DMS79 (cell line): Measurements from ENCODE around the gene TNF.
A peak's percentile ranks its signal among the peaks of the same experiment; 100 is the strongest.
"Not testable (repeated sequence)": the region's sequence is repeated elsewhere in the genome, so short reads cannot be mapped to it uniquely, and the experiment has no call there.

Experiments
- DNase-seq: peaks from one replicate; lab custom pipeline; 2025; lab: John Stamatoyannopoulos, UW

Gene TNF

GRCh38 chr6:31544676-31545075 is 30.7 kb upstream of the TNF start:
- DNase-seq = no peak

- DNase-seq = no peak
These were observed 30.1 kb upstream of the TNF start for GRCh38 chr6:31545291-31545690.

- peak; percentile 94 for DNase-seq
These were observed 28.9 kb upstream of the TNF start, which contains the start of gene ATP6V1G2 for GRCh38 chr6:31546339-31546957. Gene ATP6V1G2 (minus strand): TSS chr6:31546608. CDS start chr6:31546559, 49 bp downstream.

- DNase-seq = peak; percentile 96
These were observed 28.2 kb upstream of the TNF start, which contains the start of gene NFKBIL1 for GRCh38 chr6:31546958-31547726. Gene NFKBIL1 (plus strand): TSS chr6:31547608. CDS start chr6:31547695, 87 bp downstream.

- no peak for DNase-seq
These were observed 27.4 kb upstream of the TNF start for GRCh38 chr6:31547727-31548543.

- DNase-seq = no peak
These were observed 26.9 kb upstream of the TNF start for GRCh38 chr6:31548544-31548873.

GRCh38 chr6:31551371-31551770 is 24.0 kb upstream of the TNF start:
- not testable (repeated sequence) for DNase-seq

GRCh38 chr6:31556307-31556706 is 19.1 kb upstream of the TNF start:
- no peak for DNase-seq

GRCh38 chr6:31557443-31558317 is 17.7 kb upstream of the TNF start:
- DNase-seq = no peak

GRCh38 chr6:31558318-31558625 is 17.1 kb upstream of the TNF start:
- no peak for DNase-seq

GRCh38 chr6:31558631-31559500 is 16.5 kb upstream of the TNF start:
- DNase-seq = no peak

- DNase-seq = no peak
These were observed 15.8 kb upstream of the TNF start for GRCh38 chr6:31559606-31559957.

GRCh38 chr6:31559958-31560696 is 15.2 kb upstream of the TNF start:
- DNase-seq = no peak

- no peak for DNase-seq
These were observed 14.7 kb upstream of the TNF start for GRCh38 chr6:31560697-31561058.

- DNase-seq = no peak
These were observed 7.6 kb upstream of the TNF start for GRCh38 chr6:31567531-31568370.

- DNase-seq = no peak
These were observed 6.8 kb upstream of the TNF start for GRCh38 chr6:31568537-31568961.

GRCh38 chr6:31569861-31570536 is 5.4 kb upstream of the TNF start:
- DNase-seq = no peak

- no peak for DNase-seq
These were observed 3.1 kb upstream of the TNF start, which contains the start of gene LTA for GRCh38 chr6:31572041-31572911. Gene LTA (plus strand): TSS chr6:31572289. CDS start chr6:31572743, 454 bp downstream.
